Neural cell (in vitro differentiated cells): ENCODE measurements around the gene FBLN5. TPM values are rescaled to one million over a fixed set of nuclear protein-coding genes. Genes with fewer than 3 reads are reported as not detected.

ENCODE experiments used
- H2AFZ ChIP-seq: fragments of 200-600, 300-800 bp; sonication (generic), shearing (Covaris generic); 2 replicates; pipeline ENCODE4 v1.6.0; 2014; ENCODE audit warnings: low read depth, mild to moderate bottlenecking, antibody characterized with exemption, low read length, moderate library complexity
- H3F3A ChIP-seq: fragments of 200-600 bp; shearing (Covaris generic); 2 replicates; pipeline ENCODE4 v1.6.1; 2016; ENCODE audit warnings: mild to moderate bottlenecking, moderate library complexity, mixed read lengths, antibody characterized with exemption, low read length; ENCODE audit not compliant: insufficient read depth, poor library complexity, severe bottlenecking
- H3K27ac ChIP-seq: fragments of 200-600, 300-800 bp; sonication (generic), shearing (Covaris generic); 2 replicates; pipeline ENCODE4 v1.5.1; 2014; ENCODE audit warnings: mild to moderate bottlenecking, low read length, moderate library complexity
- H3K27me3 ChIP-seq: fragments of 300-800, 200-600 bp; sonication (generic), shearing (Covaris generic); 2 replicates; pipeline ENCODE4 v1.6.0; 2014; ENCODE audit warnings: mild to moderate bottlenecking, low read depth, low read length, moderate library complexity; ENCODE audit not compliant: insufficient read depth
- H3K36me3 ChIP-seq: fragments of 300-800, 200-600 bp; sonication (generic), shearing (Covaris generic); 2 replicates; pipeline ENCODE4 v1.5.1; 2014; ENCODE audit warnings: mild to moderate bottlenecking, antibody characterized with exemption, low read length, moderate library complexity; ENCODE audit not compliant: insufficient read depth
- H3K4me2 ChIP-seq: fragments of 300-800, 200-600 bp; sonication (generic), shearing (Covaris generic); 2 replicates; pipeline ENCODE4 v1.6.0; 2014; ENCODE audit warnings: mild to moderate bottlenecking, low read length
- H3K4me3 ChIP-seq: fragments of 300-800, 200-600 bp; sonication (generic), shearing (Covaris generic); 2 replicates; pipeline ENCODE4 v1.5.1; 2014; ENCODE audit warnings: mild to moderate bottlenecking, low read length, moderate library complexity
- H3K79me2 ChIP-seq: fragments of 200-600 bp; shearing (Covaris generic); replicated peaks from 2 replicates; pipeline ENCODE4 v1.6.0; 2014; ENCODE audit warnings: mild to moderate bottlenecking, low read length, moderate library complexity; ENCODE audit not compliant: insufficient read depth
- H3K9ac ChIP-seq: fragments of 300-800, 200-600 bp; sonication (generic), shearing (Covaris generic); 2 replicates; pipeline ENCODE4 v1.6.1; 2016; ENCODE audit warnings: mild to moderate bottlenecking, low read length, mixed read lengths
- H3K9me2 ChIP-seq: fragments of 200-600 bp; shearing (Covaris generic); 2 replicates; pipeline ENCODE4 v1.6.1; 2016; ENCODE audit warnings: mild to moderate bottlenecking, low read length, mixed read lengths; ENCODE audit not compliant: insufficient read depth
- H3K9me3 ChIP-seq: fragments of 200-600, 300-800 bp; sonication (generic), shearing (Covaris generic); 2 replicates; pipeline ENCODE4 v1.6.1; 2016; ENCODE audit warnings: mild to moderate bottlenecking, mixed run types, low read length, moderate library complexity, mixed read lengths
- H4K20me1 ChIP-seq: fragments of 200-600 bp; shearing (Covaris generic); 2 replicates; pipeline ENCODE4 v1.6.1; 2016; ENCODE audit warnings: mild to moderate bottlenecking, mixed run types; ENCODE audit not compliant: insufficient read depth
- CTCF ChIP-seq: fragments of 450-650 bp; IDR thresholded peaks from 2 replicates; pipeline ENCODE4 v1.5.1; 2014; ENCODE audit warnings: antibody characterized with exemption, mild to moderate bottlenecking, moderate library complexity; ENCODE audit not compliant: poor library complexity, severe bottlenecking
- EP300 ChIP-seq: fragments of 450-650 bp; conservative IDR thresholded peaks from 2 replicates; pipeline ENCODE4 v1.6.1; 2014; ENCODE audit warnings: antibody characterized with exemption, mild to moderate bottlenecking, moderate library complexity; ENCODE audit not compliant: poor library complexity, severe bottlenecking
- EZH2 ChIP-seq: fragments of 200-600, 300-800 bp; shearing (Covaris generic), sonication (generic); IDR thresholded peaks from 2 replicates; pipeline ENCODE4 v1.6.1; 2014; ENCODE audit warnings: antibody characterized with exemption, low read length, borderline replicate concordance, mild to moderate bottlenecking; ENCODE audit not compliant: insufficient read depth, poor library complexity, severe bottlenecking
- MXI1 ChIP-seq: fragments of 450-650 bp; conservative IDR thresholded peaks from 2 replicates; pipeline ENCODE4 v1.6.1; 2014; ENCODE audit warnings: antibody characterized with exemption, mild to moderate bottlenecking; ENCODE audit not compliant: poor library complexity, severe bottlenecking
- POLR2AphosphoS5 ChIP-seq: IDR thresholded peaks from 2 replicates; pipeline ENCODE4 v1.6.1; 2012
- RAD21 ChIP-seq: fragments of 450-650 bp; conservative IDR thresholded peaks from 2 replicates; pipeline ENCODE4 v1.6.1; 2014; ENCODE audit warnings: antibody characterized with exemption, mild to moderate bottlenecking, moderate library complexity
- REST ChIP-seq: IDR thresholded peaks from 2 replicates; pipeline ENCODE4 v1.6.1; 2012; ENCODE audit warnings: borderline replicate concordance
- SMC3 ChIP-seq: fragments of 450-650 bp; conservative IDR thresholded peaks from 2 replicates; pipeline ENCODE4 v1.6.1; 2014; ENCODE audit warnings: antibody characterized with exemption, mild to moderate bottlenecking, moderate library complexity; ENCODE audit not compliant: poor library complexity
- TAF1 ChIP-seq: IDR thresholded peaks from 2 replicates; pipeline ENCODE4 v1.6.1; 2012; ENCODE audit warnings: low read depth
- polyA plus RNA-seq: library from polyadenylated mRNA; depleted of rRNA; stranded (reverse); fragments of >200 nt; gene quantifications from 2 replicates; pipeline ENCODE4 v1.2.3, GENCODE V29; 2014

FBLN5 gene
- polyA plus RNA-seq, 1 donor from 2014 or later: 1.5 TPM

- TF ChIP-seq REST: no peak
- TF ChIP-seq MXI1: no peak
- no peak for TF ChIP-seq POLR2AphosphoS5
- no peak for TF ChIP-seq EP300
- TF ChIP-seq CTCF: no peak
- TF ChIP-seq TAF1: no peak
- no peak for TF ChIP-seq SMC3
- no peak for TF ChIP-seq RAD21
- TF ChIP-seq EZH2: no peak
- H2AFZ ChIP-seq: no peak overlapping the region
- H3K36me3 ChIP-seq: no peaks in the 10 kb centered on the region
- H3K4me3 ChIP-seq: no peak overlapping the region
- H3K27me3 ChIP-seq: no peaks in the 10 kb centered on the region
- H3K79me2 ChIP-seq: no peaks in the 10 kb centered on the region
- H3K4me2 ChIP-seq: no peak overlapping the region
- H3K9ac ChIP-seq: no peak overlapping the region
- H3K27ac ChIP-seq: no peak overlapping the region
- no peaks in the 10 kb centered on the region for H4K20me1 ChIP-seq
- no peaks in the 10 kb centered on the region for H3K9me2 ChIP-seq
- H3F3A ChIP-seq: no peaks in the 10 kb centered on the region
- no peaks in the 10 kb centered on the region for H3K9me3 ChIP-seq
Observed at GRCh38 chr14:91929700-91930099, 17.8 kb downstream of the FBLN5 start.

- Histone ChIP-seq H3K4me3 (no peak overlapping the region), H3K36me3 (no peaks in the 10 kb centered on the region), H3K79me2 (no peaks in the 10 kb centered on the region), H3K27me3 (no peaks in the 10 kb centered on the region), H3F3A (no peaks in the 10 kb centered on the region), H3K9me2 (no peaks in the 10 kb centered on the region), H4K20me1 (no peaks in the 10 kb centered on the region), H3K9ac (no peak overlapping the region), H3K9me3 (no peaks in the 10 kb centered on the region), H2AFZ (no peak overlapping the region), H3K4me2 (no peak overlapping the region), H3K27ac (no peak overlapping the region)
- TF ChIP-seq CTCF (no peak), REST (no peak), SMC3 (no peak), EP300 (no peak), MXI1 (no peak), RAD21 (no peak), TAF1 (no peak), EZH2 (no peak), POLR2AphosphoS5 (no peak)
Observed at GRCh38 chr14:91927800-91928199, 19.7 kb downstream of the FBLN5 start.
